Glomerular visceral epithelial cell (primary cell): ENCODE data around the gene VIPR1.

Experiments
- DNase-seq: peaks from one replicate; pipeline ENCODE4 v3.0.0-alpha.2; 2016; ENCODE audit errors: extremely low spot score

Gene VIPR1, protein sequence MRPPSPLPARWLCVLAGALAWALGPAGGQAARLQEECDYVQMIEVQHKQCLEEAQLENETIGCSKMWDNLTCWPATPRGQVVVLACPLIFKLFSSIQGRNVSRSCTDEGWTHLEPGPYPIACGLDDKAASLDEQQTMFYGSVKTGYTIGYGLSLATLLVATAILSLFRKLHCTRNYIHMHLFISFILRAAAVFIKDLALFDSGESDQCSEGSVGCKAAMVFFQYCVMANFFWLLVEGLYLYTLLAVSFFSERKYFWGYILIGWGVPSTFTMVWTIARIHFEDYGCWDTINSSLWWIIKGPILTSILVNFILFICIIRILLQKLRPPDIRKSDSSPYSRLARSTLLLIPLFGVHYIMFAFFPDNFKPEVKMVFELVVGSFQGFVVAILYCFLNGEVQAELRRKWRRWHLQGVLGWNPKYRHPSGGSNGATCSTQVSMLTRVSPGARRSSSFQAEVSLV

DNA sequence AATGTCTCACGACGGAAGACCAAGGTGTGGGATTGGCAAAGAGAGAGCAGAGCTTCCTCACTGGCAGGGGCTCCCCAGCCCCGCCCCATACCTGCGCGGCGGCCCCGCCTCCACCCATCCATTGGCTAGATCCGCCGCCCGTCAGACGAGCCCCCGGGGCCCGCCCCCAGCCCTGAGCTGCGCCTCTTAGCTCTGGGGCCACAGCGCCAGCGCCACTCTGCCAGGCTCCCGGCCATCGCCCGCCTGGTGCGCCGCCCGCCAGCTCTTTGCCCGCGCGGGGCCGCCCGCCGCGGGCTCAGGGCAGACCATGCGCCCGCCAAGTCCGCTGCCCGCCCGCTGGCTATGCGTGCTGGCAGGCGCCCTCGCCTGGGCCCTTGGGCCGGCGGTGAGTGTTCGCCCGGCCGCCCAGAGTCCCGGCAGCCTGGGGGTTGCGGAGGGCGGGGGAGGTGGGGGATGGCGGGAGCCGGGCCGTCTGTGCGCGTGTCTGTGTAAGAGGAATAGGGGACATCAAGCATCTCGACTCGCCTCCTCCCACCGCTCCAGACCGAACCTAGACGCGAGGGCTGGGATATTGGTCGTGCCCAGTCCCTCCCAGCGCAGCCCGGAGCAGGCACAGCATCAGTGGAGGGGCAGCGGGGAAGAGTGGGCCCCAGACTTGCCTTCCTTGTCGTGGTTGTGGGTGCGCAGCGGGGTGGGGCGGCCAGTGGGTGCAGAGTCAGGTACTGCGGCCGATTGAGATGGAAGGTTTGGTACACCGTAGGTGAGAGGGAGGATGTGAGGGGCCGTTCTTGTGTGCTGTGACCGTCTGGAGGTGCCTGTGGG lies at the start of gene VIPR1:
TSS of gene VIPR1 (plus strand) at position 215 of the 822 bp plus-strand sequence. CDS start at position 308, 93 bp downstream.
- DNase-seq: peak; percentile 56

DNA sequence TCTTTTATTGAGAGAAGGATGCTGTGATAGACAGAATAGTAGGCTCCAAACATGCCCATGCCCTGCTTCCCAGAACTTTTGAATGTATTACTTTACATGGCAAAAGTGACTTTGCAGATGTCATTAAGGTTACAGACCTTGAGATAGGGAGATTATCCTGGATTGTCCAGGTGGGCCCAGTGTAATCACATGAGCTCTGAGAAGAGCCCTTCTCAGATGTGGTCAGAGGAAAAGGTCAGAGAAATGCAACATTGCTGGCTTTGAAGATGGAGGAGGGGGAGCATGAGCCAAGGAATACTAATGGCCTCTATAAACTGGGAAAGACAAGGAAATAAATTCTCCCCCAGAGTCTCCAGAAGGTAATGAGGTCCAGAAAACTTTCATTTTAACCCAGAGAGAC lies 46.2 kb upstream of the VIPR1 start:
- no peak for DNase-seq

DNA sequence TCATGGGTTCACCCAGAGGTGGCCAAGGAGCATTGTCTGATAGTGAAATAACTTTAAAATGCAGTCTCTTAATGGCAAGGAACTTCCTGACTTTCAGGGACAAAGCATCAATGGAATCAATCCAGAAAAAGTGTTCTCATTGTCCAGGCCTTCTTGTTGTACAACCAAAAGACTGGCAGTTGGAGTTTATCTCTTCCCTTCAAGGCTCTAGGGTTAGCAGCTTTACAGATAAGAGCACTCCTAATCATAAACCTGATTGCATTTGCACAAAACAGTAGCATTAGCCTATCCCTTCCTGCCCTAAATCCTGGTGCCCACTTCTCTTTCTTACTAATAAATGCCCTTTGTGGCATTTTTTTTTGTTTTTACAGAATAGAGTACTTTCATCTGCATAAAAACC lies 43.3 kb upstream of the VIPR1 start:
- no peak for DNase-seq

DNA sequence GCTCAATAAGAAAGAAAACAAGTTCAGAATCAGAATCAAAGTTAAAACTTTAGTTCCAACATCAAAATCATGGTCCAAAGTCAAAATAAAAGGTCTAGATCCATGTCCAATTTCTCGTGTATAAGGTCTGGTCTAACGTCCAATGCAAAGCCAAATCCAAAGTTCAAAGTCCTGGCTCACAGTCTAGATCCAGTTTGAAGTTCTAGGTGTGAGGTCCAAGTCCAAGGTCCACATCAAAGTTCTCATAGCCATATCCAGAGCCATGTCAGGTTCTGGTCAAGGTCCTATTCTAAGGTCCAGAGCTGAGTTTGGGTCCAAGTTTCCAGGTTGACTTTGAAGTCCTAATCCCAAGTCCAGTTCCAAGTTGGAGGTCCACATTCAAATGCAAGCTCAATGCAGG lies 40.7 kb upstream of the VIPR1 start:
- DNase-seq: no peak

DNA sequence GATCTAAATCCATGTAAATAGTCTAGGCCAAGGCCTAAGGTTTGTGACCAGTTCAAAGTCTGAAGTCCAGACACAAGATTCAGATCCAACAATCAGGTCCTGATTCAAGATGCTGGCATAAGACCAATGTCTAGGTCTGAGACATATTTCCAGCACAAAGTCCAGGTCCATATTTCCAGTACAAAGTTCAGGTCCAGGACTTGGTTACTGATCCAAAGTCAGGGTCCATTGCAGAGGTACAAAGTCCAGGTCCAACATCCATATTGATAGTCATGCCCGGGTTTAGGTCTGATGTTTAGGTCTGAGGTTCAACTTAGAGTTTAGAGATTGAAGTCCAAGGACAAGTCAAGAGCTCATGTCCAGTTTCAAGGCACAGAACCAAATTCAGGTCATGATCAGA lies 39.4 kb upstream of the VIPR1 start:
- DNase-seq: no peak

DNA sequence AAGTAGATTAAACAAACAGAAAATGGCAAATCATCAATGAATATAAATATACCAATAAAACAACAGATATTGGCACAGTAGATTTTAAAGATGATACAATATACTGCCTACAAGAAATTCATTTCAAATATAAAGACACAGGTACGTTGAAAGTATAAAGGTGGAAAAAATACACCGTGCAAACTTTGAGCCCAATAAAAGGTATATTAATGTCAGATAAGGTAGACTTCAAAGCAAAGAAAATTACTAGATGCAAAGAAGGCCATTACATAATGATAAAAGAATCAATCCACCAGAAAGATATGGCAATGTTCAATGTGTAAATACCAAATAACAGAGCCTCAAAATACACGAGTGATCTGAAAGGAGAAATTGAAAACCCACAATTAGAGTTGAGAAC lies 34.3 kb upstream of the VIPR1 start:
- DNase-seq: no peak

DNA sequence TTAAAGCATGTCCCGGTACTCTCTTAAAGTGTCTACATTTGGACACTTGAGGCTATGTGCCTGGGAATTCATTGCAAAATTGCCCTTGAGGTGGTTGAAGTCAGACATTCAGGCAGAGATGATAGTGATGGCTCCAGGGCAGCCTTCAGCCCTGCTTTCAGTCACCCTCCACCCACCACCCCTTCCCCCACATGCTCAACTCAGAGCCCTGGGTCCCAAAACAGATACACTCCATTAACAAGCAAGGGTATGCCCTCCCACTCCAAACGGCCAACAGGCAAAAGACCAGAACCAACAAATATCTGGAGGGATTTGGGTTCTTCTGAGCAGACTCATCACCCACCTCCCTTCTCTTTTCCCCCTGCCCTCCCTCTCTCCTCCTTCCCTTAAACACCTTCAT lies 29.9 kb upstream of the VIPR1 start:
- no peak for DNase-seq

DNA sequence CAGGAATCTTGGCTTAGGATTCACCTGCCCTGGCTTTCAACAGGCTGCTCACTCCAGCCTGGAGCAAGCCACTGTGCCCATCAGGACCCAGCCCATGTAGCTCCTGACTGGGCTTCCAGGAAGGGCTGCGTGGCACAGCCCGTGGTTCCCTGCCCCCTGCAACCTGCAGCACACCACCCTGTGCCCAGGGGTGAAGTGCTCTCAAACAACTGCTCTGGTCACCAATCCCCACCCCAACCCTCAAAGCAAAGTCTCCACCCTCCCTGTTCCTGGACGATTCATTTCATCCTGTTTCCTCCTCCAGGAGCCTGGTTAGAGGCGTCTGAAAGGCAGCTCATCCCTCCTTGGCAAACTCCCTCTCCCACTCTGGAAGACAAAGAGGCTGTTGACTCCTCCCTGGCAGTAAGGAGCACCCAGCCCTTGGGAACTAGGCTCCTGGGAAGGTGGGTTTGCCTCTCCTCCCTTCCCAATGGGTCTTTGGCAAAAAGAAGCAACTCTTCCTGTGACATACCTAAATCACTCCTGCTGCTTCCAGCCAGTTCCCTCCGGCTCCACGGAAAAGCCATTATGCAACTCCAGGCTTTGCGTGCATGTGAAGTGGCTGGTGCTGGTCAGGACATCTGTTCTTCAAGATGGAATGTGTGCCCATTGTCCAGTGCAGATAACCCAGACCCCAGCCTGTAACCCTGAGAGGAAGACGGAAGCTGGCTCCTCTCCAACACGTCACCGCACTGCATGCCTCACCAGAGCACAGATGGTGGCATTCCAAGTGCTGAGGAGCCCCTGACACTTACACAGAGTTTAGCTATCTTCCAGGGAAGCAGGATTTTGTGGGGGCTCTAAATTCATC lies 29.1 kb upstream of the VIPR1 start:
- no peak for DNase-seq

DNA sequence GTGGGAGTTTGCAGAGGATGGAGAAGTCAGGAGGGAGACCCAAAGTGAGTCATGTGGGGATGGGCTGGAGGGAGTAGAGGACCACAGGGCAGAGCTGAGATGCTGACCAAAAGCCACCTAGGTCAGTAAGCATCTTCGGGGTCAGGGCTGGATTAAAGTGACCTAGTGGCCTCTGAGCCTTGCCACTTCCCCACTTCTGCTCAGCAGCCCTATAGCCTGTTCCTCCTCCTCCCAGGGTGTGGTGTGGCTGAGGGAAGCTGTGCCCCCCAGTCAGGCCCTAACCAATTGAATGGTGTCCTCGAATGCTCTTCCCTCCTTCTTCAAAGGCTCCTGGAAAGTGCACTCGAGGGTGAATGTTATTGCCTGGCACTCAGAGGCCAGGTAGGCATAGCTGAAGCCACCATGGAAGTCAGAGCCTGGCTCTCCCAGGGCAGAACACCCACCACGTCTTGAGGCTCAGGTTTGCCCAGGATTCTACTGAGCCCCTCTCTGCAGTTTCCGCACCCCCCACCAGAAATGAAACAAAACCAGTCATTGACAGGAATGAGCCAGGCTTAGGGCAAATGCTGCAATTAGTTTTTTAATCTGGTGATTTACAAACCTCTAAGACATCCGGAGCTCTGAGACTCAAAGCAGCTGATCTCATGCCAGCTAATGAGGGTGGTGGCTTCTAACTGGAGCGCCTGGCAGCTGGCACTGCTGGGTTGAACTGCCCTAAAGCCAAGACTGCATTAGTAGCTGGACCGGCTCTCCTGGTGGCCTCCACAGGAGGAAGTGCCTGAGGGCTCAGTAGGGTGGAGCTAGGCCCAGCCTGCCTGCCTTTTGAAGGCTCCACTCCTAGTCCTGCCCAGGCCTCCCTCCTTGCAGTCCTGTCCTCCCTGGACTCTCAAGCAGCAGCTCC lies 26.0 kb upstream of the VIPR1 start:
- no peak for DNase-seq

DNA sequence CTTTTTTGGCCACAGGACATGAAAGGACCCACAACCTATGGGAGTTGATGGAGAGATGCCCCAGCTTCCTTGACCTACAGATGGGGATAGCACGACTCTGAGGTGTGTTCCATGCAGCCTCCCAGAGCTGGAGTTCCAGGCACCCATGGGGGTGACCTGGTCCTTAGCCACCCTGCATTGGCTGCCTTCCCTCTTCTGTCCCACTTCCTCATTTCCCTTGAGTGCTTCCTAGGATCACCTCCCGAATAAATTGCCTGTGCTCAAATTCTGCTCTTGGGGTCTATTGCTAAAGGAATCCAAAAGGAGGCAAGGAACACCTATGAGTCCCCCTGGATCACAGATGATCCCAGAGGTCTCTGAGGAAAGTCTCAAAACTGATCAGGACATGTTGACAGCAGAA lies 24.7 kb upstream of the VIPR1 start:
- no peak for DNase-seq

DNA sequence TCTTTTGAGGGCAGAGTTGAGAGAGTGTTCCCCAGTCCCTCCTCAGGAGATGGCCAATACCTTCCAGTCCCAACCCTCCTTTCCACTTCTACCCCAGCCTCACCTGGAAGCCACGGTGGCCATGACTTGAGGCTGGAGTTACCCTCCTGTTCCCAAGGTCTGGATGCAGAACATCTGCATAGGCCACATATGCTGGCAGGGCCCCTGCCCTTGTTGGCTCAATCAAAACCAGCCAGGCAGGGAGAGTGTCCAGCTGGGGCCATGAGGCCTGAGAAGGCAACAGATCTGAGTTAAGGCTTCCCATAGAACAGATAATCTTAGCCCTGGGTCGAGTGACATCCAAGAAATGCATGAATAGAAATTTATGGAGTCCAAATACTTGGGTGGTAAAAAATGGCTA lies 23.6 kb upstream of the VIPR1 start:
- no peak for DNase-seq

DNA sequence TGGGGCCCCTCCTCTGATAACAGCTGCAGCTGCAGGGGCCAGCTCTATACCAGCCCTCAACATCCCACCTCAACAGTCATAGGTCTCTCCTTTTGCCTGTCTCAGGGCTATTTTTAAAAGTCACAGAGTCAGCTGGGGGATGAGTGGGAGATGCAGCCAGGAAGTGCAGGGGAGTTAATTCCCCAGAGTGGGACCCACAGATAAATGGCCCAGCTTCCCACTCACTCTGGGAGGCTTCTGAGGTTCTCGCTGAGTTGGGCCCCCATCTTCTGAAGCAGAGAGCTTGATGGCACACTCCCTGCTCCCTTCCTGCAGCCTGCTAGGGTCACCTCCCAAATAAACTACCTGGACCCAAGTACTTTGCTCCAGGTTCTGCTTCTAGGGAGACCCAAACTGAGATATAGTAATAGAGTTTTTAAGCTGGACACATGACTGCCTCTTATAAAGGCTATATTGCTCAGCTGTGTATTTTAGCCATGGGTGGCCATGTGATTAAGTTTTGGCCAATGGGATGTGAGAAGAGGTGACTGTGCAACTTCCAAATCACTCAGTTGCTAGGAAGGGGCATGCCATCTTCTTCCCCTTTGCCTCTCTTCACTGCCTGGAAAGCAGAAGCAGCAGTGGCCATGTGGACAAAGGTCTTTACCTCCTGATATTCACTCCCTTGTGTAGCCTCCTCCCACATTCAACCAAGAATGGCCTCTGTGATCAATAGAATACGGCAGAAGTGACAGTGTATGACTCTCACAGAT lies 15.5 kb upstream of the VIPR1 start:
- DNase-seq: no peak

DNA sequence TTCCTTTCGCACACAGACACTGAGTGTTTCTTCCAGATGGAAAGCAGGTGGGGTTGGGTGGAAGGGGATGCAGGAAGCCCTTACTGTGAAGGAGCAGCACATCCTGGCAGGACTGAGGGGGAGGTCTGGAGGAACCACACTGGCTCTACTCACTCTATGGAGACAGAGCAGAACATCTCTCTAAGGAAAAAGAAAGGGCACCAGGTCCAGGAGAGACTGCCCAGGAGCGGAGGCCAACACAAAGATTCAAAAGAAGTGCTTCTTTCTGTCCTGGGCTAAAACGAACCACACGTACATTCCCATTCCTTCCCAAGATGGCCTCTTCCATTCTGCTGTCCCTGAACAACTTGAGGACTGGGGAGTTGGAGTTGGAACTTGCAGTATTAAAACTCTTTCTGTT lies 13.8 kb upstream of the VIPR1 start:
- DNase-seq: no peak

DNA sequence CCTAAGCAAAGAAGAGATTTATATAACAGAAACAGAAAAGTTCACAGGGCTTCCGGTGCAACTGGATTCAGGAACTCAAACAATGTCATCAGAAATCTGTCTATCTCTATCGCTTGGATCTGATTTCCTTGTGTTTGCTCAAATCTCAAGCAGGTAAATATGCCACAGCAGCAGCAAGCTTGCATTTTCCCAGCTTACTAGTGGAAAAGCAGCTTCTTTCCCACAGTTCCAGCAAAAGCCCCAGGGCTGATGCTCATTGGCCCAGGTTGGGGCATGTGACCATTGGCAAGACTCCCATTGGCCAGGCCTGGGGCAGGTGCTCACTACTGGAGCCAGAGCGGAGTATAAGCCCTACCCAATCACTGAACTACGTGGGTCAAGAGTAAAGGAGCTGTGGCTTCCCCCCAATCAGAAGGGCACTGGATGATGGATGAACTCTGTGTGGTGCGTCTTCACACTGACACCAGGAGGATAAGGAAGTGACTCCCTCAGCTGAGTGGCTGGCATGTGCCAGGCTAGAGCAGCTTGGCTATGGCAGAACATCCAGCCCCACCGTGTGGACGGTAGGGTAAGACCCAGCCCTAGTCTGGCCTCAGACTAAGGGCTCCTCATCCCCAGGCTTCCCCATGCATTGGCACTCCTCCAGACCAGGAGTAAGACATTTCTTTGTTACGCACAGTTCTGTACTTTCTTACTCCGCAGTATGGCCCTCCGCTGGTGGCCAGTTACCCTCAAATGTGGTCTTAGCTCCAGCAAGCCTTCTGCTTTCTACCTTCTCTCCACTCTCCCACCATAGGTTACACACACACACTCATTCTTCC lies 13.1 kb upstream of the VIPR1 start:
- no peak for DNase-seq

DNA sequence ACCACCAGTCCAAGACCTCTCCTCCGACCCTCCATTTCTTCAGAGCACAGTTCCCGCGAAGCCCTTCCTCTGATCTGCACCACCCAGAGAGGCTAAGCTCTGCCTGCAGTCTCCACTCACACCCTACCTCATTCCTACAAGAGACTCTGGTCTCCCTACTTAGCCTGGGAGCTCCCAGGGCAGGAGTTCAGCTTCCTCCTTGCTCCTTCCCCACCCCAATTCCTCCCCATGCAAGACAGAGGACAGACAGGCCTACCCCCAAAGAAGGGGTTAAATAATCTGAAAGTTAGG lies 12.6 kb upstream of the VIPR1 start:
- no peak for DNase-seq

DNA sequence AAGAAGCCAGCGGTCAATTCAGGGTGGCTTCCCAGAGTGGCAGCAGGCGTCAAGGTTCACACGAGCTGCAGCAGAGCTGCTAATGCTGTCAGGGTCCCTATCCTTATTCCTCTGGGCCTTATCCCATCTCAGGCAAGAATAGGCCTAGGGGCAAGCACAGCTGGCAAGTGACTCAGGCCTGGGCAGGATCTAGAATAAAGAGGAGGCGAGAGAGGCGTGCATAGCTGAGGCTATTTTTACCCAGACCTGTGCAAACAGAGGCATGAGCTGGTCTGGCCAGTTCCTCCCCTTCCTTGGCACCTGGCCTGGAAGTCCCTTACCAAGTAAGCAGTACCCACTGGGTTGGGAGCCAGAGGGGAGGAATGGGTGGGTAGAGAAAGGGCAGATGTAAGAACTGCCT lies 12.2 kb upstream of the VIPR1 start:
- DNase-seq: peak; percentile 21

DNA sequence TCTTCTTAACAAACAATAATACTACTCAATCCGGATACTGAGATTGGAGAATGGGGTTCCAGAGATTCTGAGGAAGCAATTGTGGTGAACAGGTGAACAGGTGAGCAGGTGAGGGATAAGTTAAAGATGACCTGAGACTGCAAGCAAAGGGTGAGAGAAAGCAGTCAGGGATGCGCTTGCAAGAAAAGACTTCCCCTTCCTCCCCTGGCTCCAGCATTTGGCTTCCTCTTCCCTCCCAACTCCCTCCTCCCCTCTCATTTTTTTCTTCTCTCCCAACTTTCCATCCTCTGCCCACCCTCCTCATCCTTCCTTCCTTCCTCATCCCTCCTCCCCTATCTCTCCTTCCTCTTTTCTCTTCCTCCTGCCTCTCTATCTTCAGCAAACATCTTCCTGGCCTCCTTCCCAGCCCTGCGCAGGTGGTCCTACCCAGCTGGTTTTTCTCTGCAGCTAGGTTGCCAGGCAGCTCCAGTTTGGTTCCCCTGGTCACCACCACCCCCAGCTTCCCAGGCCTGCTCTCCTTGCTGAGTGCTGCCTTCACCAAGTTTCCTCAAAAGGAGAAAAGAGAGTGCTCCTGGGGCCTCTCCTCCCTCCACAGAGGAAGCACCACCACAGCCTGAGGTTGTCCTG lies 10.4 kb upstream of the VIPR1 start:
- DNase-seq: no peak

DNA sequence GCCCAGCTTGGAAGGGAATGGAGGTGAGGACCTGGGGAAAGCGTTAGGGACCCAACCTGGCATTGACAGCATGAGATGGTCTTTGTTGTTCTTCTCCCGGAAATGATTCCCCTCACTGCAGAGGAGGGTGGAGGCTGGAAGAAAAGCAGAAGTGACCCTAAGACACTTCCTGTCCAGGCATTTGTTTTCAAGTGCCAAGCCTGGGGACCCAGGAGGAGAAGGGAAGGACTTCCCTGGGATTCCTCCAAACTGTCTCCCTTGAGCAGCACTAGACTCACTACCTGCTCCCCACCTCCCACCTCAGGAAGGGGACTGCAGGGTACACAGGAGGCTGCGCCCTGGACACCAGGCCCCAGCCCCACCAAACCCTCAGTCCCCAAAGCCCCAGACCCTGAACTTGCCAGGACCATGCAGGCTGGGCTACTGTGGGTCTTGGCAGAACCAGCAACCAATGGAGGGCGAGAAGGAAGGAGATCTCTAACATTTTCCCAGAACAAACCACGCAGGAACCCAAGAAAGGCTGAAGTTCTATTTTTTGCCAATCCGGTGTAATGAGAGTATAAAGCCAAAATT lies 9.8 kb upstream of the VIPR1 start:
- DNase-seq: no peak
